PC-3 (cell line): ENCODE measurements around the gene SCO2.

Experiments
- EZH2phosphoT487 ChIP-seq: fragments of 300-600 bp; sonication (generic); IDR thresholded peaks from 2 replicates; pipeline ENCODE4 v1.6.1; 2018; ENCODE audit warnings: mild to moderate bottlenecking, antibody characterized with exemption, low read length, borderline replicate concordance
- TF ChIP-seq, protein P1 (sequence below): fragments of 300-600 bp; sonication (generic); conservative IDR thresholded peaks from 2 replicates; pipeline ENCODE4 v1.5.1; 2017; ENCODE audit warnings: antibody characterized with exemption, low read depth, mild to moderate bottlenecking, low read length

GRCh38 chr22:50488886-50489285 is 36.5 kb downstream of the SCO2 start:
- TF ChIP-seq, protein P1, sequence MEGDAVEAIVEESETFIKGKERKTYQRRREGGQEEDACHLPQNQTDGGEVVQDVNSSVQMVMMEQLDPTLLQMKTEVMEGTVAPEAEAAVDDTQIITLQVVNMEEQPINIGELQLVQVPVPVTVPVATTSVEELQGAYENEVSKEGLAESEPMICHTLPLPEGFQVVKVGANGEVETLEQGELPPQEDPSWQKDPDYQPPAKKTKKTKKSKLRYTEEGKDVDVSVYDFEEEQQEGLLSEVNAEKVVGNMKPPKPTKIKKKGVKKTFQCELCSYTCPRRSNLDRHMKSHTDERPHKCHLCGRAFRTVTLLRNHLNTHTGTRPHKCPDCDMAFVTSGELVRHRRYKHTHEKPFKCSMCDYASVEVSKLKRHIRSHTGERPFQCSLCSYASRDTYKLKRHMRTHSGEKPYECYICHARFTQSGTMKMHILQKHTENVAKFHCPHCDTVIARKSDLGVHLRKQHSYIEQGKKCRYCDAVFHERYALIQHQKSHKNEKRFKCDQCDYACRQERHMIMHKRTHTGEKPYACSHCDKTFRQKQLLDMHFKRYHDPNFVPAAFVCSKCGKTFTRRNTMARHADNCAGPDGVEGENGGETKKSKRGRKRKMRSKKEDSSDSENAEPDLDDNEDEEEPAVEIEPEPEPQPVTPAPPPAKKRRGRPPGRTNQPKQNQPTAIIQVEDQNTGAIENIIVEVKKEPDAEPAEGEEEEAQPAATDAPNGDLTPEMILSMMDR: no peak
- no peak for TF ChIP-seq EZH2phosphoT487
